Brain microvascular endothelial cell (primary cell): Measurements from ENCODE around the gene IBA57.
"Not testable (repeated sequence)": the region's sequence is repeated elsewhere in the genome, so short reads cannot be mapped to it uniquely, and the experiment has no call there.

Source experiments
- DNase-seq: peaks from one replicate; pipeline ENCODE4 v3.0.0-alpha.2; 2020
- H3K27ac ChIP-seq: fragments of 250-450 bp; sonication (Bioruptor Pico); 2 replicates; pipeline ENCODE4 v1.5.1; 2020; ENCODE audit warnings: mild to moderate bottlenecking, moderate library complexity
- H3K27me3 ChIP-seq: fragments of 250-450 bp; sonication (Bioruptor Pico); replicated peaks from 2 replicates; pipeline ENCODE4 v1.5.1; 2020; ENCODE audit warnings: mild to moderate bottlenecking
- H3K36me3 ChIP-seq: fragments of 250-450 bp; sonication (Bioruptor Pico); replicated peaks from 2 replicates; pipeline ENCODE4 v1.5.1; 2020; ENCODE audit warnings: mild to moderate bottlenecking
- H3K4me3 ChIP-seq: 2 replicates; pipeline ENCODE4 v1.5.1; 2011; ENCODE audit warnings: low read depth, mild to moderate bottlenecking, control low read depth, low read length, moderate library complexity
- CTCF ChIP-seq: IDR thresholded peaks from 2 replicates; pipeline ENCODE4 v1.5.1; 2011; ENCODE audit warnings: low read depth, mild to moderate bottlenecking, moderate library complexity, low read length, control low read depth, inconsistent platforms; ENCODE audit errors: missing control alignments
- in situ Hi-C: cut with HindIII; loops from 2 replicates; pipeline ENCODE4 v1.10.0; 2017; ENCODE audit warnings: low sequenced_read_pairs, low pct_ligation_motif_present

Gene IBA57

GRCh38 chr1:228218513-228219244 is 53.1 kb downstream of the IBA57 start:
- no peak for TF ChIP-seq CTCF
- in situ Hi-C loops, result no loop called here
- no peaks in the 10 kb centered on the region for H3K36me3 ChIP-seq

GRCh38 chr1:228219245-228219961 is 53.8 kb downstream of the IBA57 start:
- H3K4me3 ChIP-seq, result no peak overlapping the region
- no peak overlapping the region for H3K27ac ChIP-seq
- H3K27me3 ChIP-seq, result no peaks in the 10 kb centered on the region
- H3K36me3 ChIP-seq, result no peaks in the 10 kb centered on the region
- in situ Hi-C loops, result no loop called here
- TF ChIP-seq CTCF, result no peak
- DNase-seq, result no peak

More at GRCh38 chr1:228218513-228219244, 53.1 kb downstream of the IBA57 start:
- no peak for DNase-seq
- H3K27ac ChIP-seq, result no peak overlapping the region
- H3K27me3 ChIP-seq, result no peaks in the 10 kb centered on the region
- H3K4me3 ChIP-seq, result no peak overlapping the region

GRCh38 chr1:228219962-228220780 is 54.6 kb downstream of the IBA57 start:
- Histone ChIP-seq H3K36me3 (no peaks in the 10 kb centered on the region), H3K27me3 (no peaks in the 10 kb centered on the region), H3K4me3 (no peak overlapping the region), H3K27ac (no peak overlapping the region)
- no peak for DNase-seq
- in situ Hi-C loops, result no loop called here
- no peak for TF ChIP-seq CTCF

GRCh38 chr1:228221097-228221496 is 55.5 kb downstream of the IBA57 start:
- H3K36me3 ChIP-seq, H3K4me3 ChIP-seq, in situ Hi-C loops, DNase-seq, H3K27me3 ChIP-seq, H3K27ac ChIP-seq: not testable (repeated sequence)

GRCh38 chr1:228222548-228222947 is 56.9 kb downstream of the IBA57 start:
- DNase-seq, result no peak
- in situ Hi-C loops, result no loop called here
- TF ChIP-seq CTCF, result no peak
- H3K27me3 ChIP-seq, result no peaks in the 10 kb centered on the region
- H3K27ac ChIP-seq, result no peak overlapping the region
- H3K4me3 ChIP-seq, result no peak overlapping the region
- H3K36me3 ChIP-seq, result no peaks in the 10 kb centered on the region
